Measurements from ENCODE around the gene GPX4. TPM values are rescaled to one million over a fixed set of nuclear protein-coding genes. Genes with fewer than 3 reads are reported as not detected.

Gene GPX4
- total RNA-seq, 1 donor from 2014 or later = 245 TPM

- Mint-ChIP-seq H3K4me1 (ENCODE audit: low read depth) (peaks cover 11% of the 10 kb centered on the region), H3K4me3 (ENCODE audit: unreplicated experiment) (no peak overlapping the region), H3K36me3 (ENCODE audit: low read depth) (peaks cover 9% of the 10 kb centered on the region), H3K9me3 (ENCODE audit: low read depth) (no peaks in the 10 kb centered on the region), H3K27me3 (ENCODE audit: low read depth) (no peaks in the 10 kb centered on the region), H3K27ac (ENCODE audit: unreplicated experiment) (no peak overlapping the region)
- DNase-seq (ENCODE audit: low spot score) = no peak
- TF ChIP-seq CTCF (IDR thresholded peaks at IDR 0.05) = no peak
Observed at GRCh38 chr19:1136621-1137317, 33.0 kb downstream of the GPX4 start.

GRCh38 chr19:1138121-1138520 is 34.3 kb downstream of the GPX4 start:
- H3K36me3 Mint-ChIP-seq (ENCODE audit: low read depth) = peaks cover 14% of the 10 kb centered on the region
- no peak overlapping the region for H3K4me3 Mint-ChIP-seq (ENCODE audit: unreplicated experiment)
- no peak overlapping the region for H3K27ac Mint-ChIP-seq (ENCODE audit: unreplicated experiment)
- H3K9me3 Mint-ChIP-seq (ENCODE audit: low read depth) = peaks cover 3% of the 10 kb centered on the region
- H3K4me1 Mint-ChIP-seq (ENCODE audit: low read depth) = peaks cover 7% of the 10 kb centered on the region
- no peaks in the 10 kb centered on the region for H3K27me3 Mint-ChIP-seq (ENCODE audit: low read depth)
- DNase-seq (ENCODE audit: low spot score) = no peak
- TF ChIP-seq CTCF (IDR thresholded peaks at IDR 0.05) = no peak

GRCh38 chr19:1139126-1139525 is 35.3 kb downstream of the GPX4 start:
- peaks cover 3% of the 10 kb centered on the region for H3K9me3 Mint-ChIP-seq (ENCODE audit: low read depth)
- no peaks in the 10 kb centered on the region for H3K27me3 Mint-ChIP-seq (ENCODE audit: low read depth)
- no peak for TF ChIP-seq CTCF (IDR thresholded peaks at IDR 0.05)
- no peak for DNase-seq (ENCODE audit: low spot score)
- H3K27ac Mint-ChIP-seq (ENCODE audit: unreplicated experiment) = no peak overlapping the region
- no peak overlapping the region for H3K4me3 Mint-ChIP-seq (ENCODE audit: unreplicated experiment)
- peaks cover 20% of the 10 kb centered on the region for H3K36me3 Mint-ChIP-seq (ENCODE audit: low read depth)
- peaks cover 6% of the 10 kb centered on the region for H3K4me1 Mint-ChIP-seq (ENCODE audit: low read depth)

GRCh38 chr19:1140272-1141027 is 36.7 kb downstream of the GPX4 start:
- Mint-ChIP-seq H3K36me3 (ENCODE audit: low read depth) (peaks cover 27% of the 10 kb centered on the region), H3K4me3 (ENCODE audit: unreplicated experiment) (no peak overlapping the region), H3K27me3 (ENCODE audit: low read depth) (no peaks in the 10 kb centered on the region), H3K27ac (ENCODE audit: unreplicated experiment) (peak overlapping the region; percentile 37), H3K9me3 (ENCODE audit: low read depth) (peaks cover 3% of the 10 kb centered on the region), H3K4me1 (ENCODE audit: low read depth) (peaks cover 3% of the 10 kb centered on the region)
- TF ChIP-seq CTCF (IDR thresholded peaks at IDR 0.05) = no peak
- no peak for DNase-seq (ENCODE audit: low spot score)

GRCh38 chr19:1141944-1142343 is 38.1 kb downstream of the GPX4 start:
- H3K4me1 Mint-ChIP-seq (ENCODE audit: low read depth) = no peaks in the 10 kb centered on the region

More at GRCh38 chr19:1141944-1142343, 38.1 kb downstream of the GPX4 start:
- Mint-ChIP-seq H3K36me3 (ENCODE audit: low read depth) (peaks cover 29% of the 10 kb centered on the region), H3K27ac (ENCODE audit: unreplicated experiment) (no peak overlapping the region), H3K9me3 (ENCODE audit: low read depth) (peaks cover 3% of the 10 kb centered on the region), H3K27me3 (ENCODE audit: low read depth) (no peaks in the 10 kb centered on the region), H3K4me3 (ENCODE audit: unreplicated experiment) (no peak overlapping the region)
- DNase-seq (ENCODE audit: low spot score) = no peak
- no peak for TF ChIP-seq CTCF (IDR thresholded peaks at IDR 0.05)

Data from chondrocyte (in vitro differentiated cells).